Measurements from ENCODE around the gene SAT2.
"Not testable (repeated sequence)": the region's sequence is repeated elsewhere in the genome, so short reads cannot be mapped to it uniquely, and the experiment has no call there.

Gene SAT2

GRCh38 chr17:7647018-7647417 is 19.4 kb upstream of the SAT2 start:
- Mint-ChIP-seq H3K36me3 (peaks cover 2% of the 10 kb centered on the region), H3K27ac (no peak overlapping the region), H3K4me3 (no peak overlapping the region), H3K9me3 (ENCODE audit: low read depth) (no peaks in the 10 kb centered on the region), H3K27me3 (peaks cover 7% of the 10 kb centered on the region), H3K4me1 (ENCODE audit: low read depth) (peaks cover 14% of the 10 kb centered on the region)

- H3K4me1 Mint-ChIP-seq (ENCODE audit: low read depth) = peaks cover 18% of the 10 kb centered on the region
- H3K9me3 Mint-ChIP-seq (ENCODE audit: low read depth) = no peaks in the 10 kb centered on the region
- no peak overlapping the region for H3K4me3 Mint-ChIP-seq
- H3K27ac Mint-ChIP-seq = no peak overlapping the region
- H3K27me3 Mint-ChIP-seq = peaks cover 7% of the 10 kb centered on the region
- peaks cover 2% of the 10 kb centered on the region for H3K36me3 Mint-ChIP-seq
Observed at GRCh38 chr17:7646457-7646856, 18.8 kb upstream of the SAT2 start.

- H3K4me1 Mint-ChIP-seq (ENCODE audit: low read depth) = peaks cover 4% of the 10 kb centered on the region
- peaks cover 7% of the 10 kb centered on the region for H3K27me3 Mint-ChIP-seq
- no peaks in the 10 kb centered on the region for H3K9me3 Mint-ChIP-seq (ENCODE audit: low read depth)
Observed at GRCh38 chr17:7644775-7645174, 17.2 kb upstream of the SAT2 start.

GRCh38 chr17:7641635-7642034 is 14.0 kb upstream of the SAT2 start:
- H3K27ac Mint-ChIP-seq; H3K36me3 Mint-ChIP-seq; H3K27me3 Mint-ChIP-seq; H3K9me3 Mint-ChIP-seq (ENCODE audit: low read depth); H3K4me1 Mint-ChIP-seq (ENCODE audit: low read depth): not testable (repeated sequence)
- peak overlapping the region; percentile 42 for H3K4me3 Mint-ChIP-seq

More at GRCh38 chr17:7644775-7645174, 17.2 kb upstream of the SAT2 start:
- H3K27ac Mint-ChIP-seq = no peak overlapping the region
- H3K36me3 Mint-ChIP-seq = peaks cover 2% of the 10 kb centered on the region
- no peak overlapping the region for H3K4me3 Mint-ChIP-seq

- Mint-ChIP-seq H3K36me3 (no peaks in the 10 kb centered on the region), H3K4me1 (ENCODE audit: low read depth) (peaks cover 4% of the 10 kb centered on the region), H3K4me3 (no peak overlapping the region), H3K27me3 (peaks cover 3% of the 10 kb centered on the region), H3K27ac (no peak overlapping the region), H3K9me3 (ENCODE audit: low read depth) (no peaks in the 10 kb centered on the region)
Observed at GRCh38 chr17:7640783-7641182, 13.2 kb upstream of the SAT2 start.

GRCh38 chr17:7636163-7636562 is 8.5 kb upstream of the SAT2 start:
- Mint-ChIP-seq H3K27me3 (no peaks in the 10 kb centered on the region), H3K4me1 (ENCODE audit: low read depth) (no peaks in the 10 kb centered on the region), H3K27ac (no peak overlapping the region), H3K4me3 (no peak overlapping the region), H3K9me3 (ENCODE audit: low read depth) (no peaks in the 10 kb centered on the region), H3K36me3 (no peaks in the 10 kb centered on the region)

- Mint-ChIP-seq H3K9me3 (ENCODE audit: low read depth) (no peaks in the 10 kb centered on the region), H3K4me3 (no peak overlapping the region), H3K4me1 (ENCODE audit: low read depth) (no peaks in the 10 kb centered on the region), H3K27me3 (no peaks in the 10 kb centered on the region), H3K27ac (no peak overlapping the region), H3K36me3 (no peaks in the 10 kb centered on the region)
Observed at GRCh38 chr17:7634384-7634783, 6.8 kb upstream of the SAT2 start.

GRCh38 chr17:7633093-7633492 is 5.5 kb upstream of the SAT2 start:
- Mint-ChIP-seq H3K27me3 (no peaks in the 10 kb centered on the region), H3K4me3 (no peak overlapping the region), H3K27ac (no peak overlapping the region), H3K36me3 (no peaks in the 10 kb centered on the region), H3K9me3 (ENCODE audit: low read depth) (no peaks in the 10 kb centered on the region), H3K4me1 (ENCODE audit: low read depth) (peaks cover 2% of the 10 kb centered on the region)

- Mint-ChIP-seq H3K4me3 (no peak overlapping the region), H3K9me3 (ENCODE audit: low read depth) (no peaks in the 10 kb centered on the region), H3K4me1 (ENCODE audit: low read depth) (peaks cover 4% of the 10 kb centered on the region), H3K27ac (no peak overlapping the region), H3K36me3 (no peaks in the 10 kb centered on the region), H3K27me3 (no peaks in the 10 kb centered on the region)
Observed at GRCh38 chr17:7632492-7632894, 4.9 kb upstream of the SAT2 start.

- H3K36me3 Mint-ChIP-seq = no peaks in the 10 kb centered on the region
- no peak overlapping the region for H3K4me3 Mint-ChIP-seq
- H3K27me3 Mint-ChIP-seq = no peaks in the 10 kb centered on the region
- no peak overlapping the region for H3K27ac Mint-ChIP-seq
- no peaks in the 10 kb centered on the region for H3K9me3 Mint-ChIP-seq (ENCODE audit: low read depth)
- H3K4me1 Mint-ChIP-seq (ENCODE audit: low read depth) = peaks cover 8% of the 10 kb centered on the region
Observed at GRCh38 chr17:7631398-7632380, 4.1 kb upstream of the SAT2 start.

- H3K9me3 Mint-ChIP-seq (ENCODE audit: low read depth) = no peaks in the 10 kb centered on the region
- H3K27ac Mint-ChIP-seq = no peak within 1 kb of the TSS
- peaks cover 13% of the 10 kb centered on the region for H3K4me1 Mint-ChIP-seq (ENCODE audit: low read depth)
- no peak within 1 kb of the TSS for H3K4me3 Mint-ChIP-seq
- H3K27me3 Mint-ChIP-seq = no peaks in the 10 kb centered on the region
- H3K36me3 Mint-ChIP-seq = peaks cover 2% of the 10 kb centered on the region
Observed at GRCh38 chr17:7629939-7630571, 2.4 kb upstream of the SAT2 start, which contains the start of gene SHBG. TSS of gene SHBG (plus strand) at chr17:7630135. CDS start at chr17:7630173, 38 bp downstream.

- Mint-ChIP-seq H3K9me3 (ENCODE audit: low read depth) (no peaks in the 10 kb centered on the region), H3K4me1 (ENCODE audit: low read depth) (peaks cover 13% of the 10 kb centered on the region), H3K27me3 (no peaks in the 10 kb centered on the region), H3K27ac (no peak overlapping the region), H3K36me3 (peaks cover 2% of the 10 kb centered on the region), H3K4me3 (peak overlapping the region; percentile 90)
Observed at GRCh38 chr17:7626956-7627249, 718 bp downstream of the SAT2 start.

GRCh38 chr17:7626307-7626706 is 1.3 kb downstream of the SAT2 start:
- Mint-ChIP-seq H3K4me3 (peak overlapping the region; percentile 90), H3K4me1 (ENCODE audit: low read depth) (peaks cover 13% of the 10 kb centered on the region), H3K27ac (no peak overlapping the region), H3K27me3 (no peaks in the 10 kb centered on the region), H3K36me3 (peaks cover 2% of the 10 kb centered on the region), H3K9me3 (ENCODE audit: low read depth) (no peaks in the 10 kb centered on the region)

- H3K9me3 Mint-ChIP-seq (ENCODE audit: low read depth); H3K27ac Mint-ChIP-seq; H3K4me3 Mint-ChIP-seq; H3K27me3 Mint-ChIP-seq; H3K36me3 Mint-ChIP-seq: not testable (repeated sequence)
- peaks cover 13% of the 10 kb centered on the region for H3K4me1 Mint-ChIP-seq (ENCODE audit: low read depth)
Observed at GRCh38 chr17:7625749-7626148, 1.9 kb downstream of the SAT2 start.

GRCh38 chr17:7623661-7624060 is 4.0 kb downstream of the SAT2 start:
- Mint-ChIP-seq H3K4me1 (ENCODE audit: low read depth) (peaks cover 13% of the 10 kb centered on the region), H3K27ac (no peak overlapping the region), H3K27me3 (no peaks in the 10 kb centered on the region), H3K36me3 (peaks cover 2% of the 10 kb centered on the region), H3K4me3 (no peak overlapping the region), H3K9me3 (ENCODE audit: low read depth) (no peaks in the 10 kb centered on the region)

Measured in activated naive CD8-positive, alpha-beta T cell (primary cell).